Fibroblast of lung (primary cell): Measurements from ENCODE around the gene TPST2.

ENCODE experiments used
- CTCF ChIP-seq, 2 donors: IDR thresholded peaks in 1 of 2; conservative IDR thresholded peaks in 1 of 2; 1 replicate in 1 of 2; 2 replicates in 1 of 2; pipeline ENCODE4 v1.5.1; 2011 to 2012; ENCODE audit warnings: low read length in 2 of 2, control low read depth in 1 of 2, inconsistent platforms in 1 of 2, low read depth in 1 of 2, mild to moderate bottlenecking in 1 of 2
- EZH2 ChIP-seq: IDR thresholded peaks from 2 replicates; pipeline ENCODE4 v1.5.1; 2012; ENCODE audit warnings: low read length, control low read depth, mild to moderate bottlenecking; ENCODE audit errors: missing control alignments

- TF ChIP-seq CTCF (conservative IDR thresholded peaks at IDR 0.05 in 1 of 2, IDR thresholded peaks at IDR 0.05 in 1 of 2; ENCODE audit: low read depth in 1 of 2, low read length in 2 of 2) (no peak), EZH2 (no peak)
Observed at GRCh38 chr22:26487996-26488395, 101.9 kb downstream of the TPST2 start.
